HepG2 (cell line): ENCODE measurements around the gene CFAP100. TPM values are rescaled to one million over a fixed set of nuclear protein-coding genes. Genes with fewer than 3 reads are reported as not detected.
A peak's percentile ranks its signal among the peaks of the same experiment; 100 is the strongest.

Experiments used
- ATAC-seq: fragments of 200-7000 bp; cut with Tn5 transposase; 3 replicates; pipeline ENCODE4 v1.9.1; 2020; ENCODE audit warnings: mild to moderate bottlenecking, moderate library complexity
- BruUV-seq: library from RNA; stranded (reverse); fragments of 400-500 nt; replicated peaks from 2 replicates; lab custom pipeline; 2021; lab: Mats Ljungman, UMichigan
- CTCF ChIA-PET: fragments of 300-600 bp; formaldehyde crosslinking; extraction: SDS; loops from one replicate; lab custom pipeline; 2021; ENCODE audit warnings: low total read pairs, inconsistent platforms, low intra/inter-chr PET ratio; lab: Yijun Ruan, JAX
- POLR2A ChIA-PET: fragments of 350-600 bp; sonication (Branson Sonifier 250); formaldehyde crosslinking; loops from one replicate; lab custom pipeline; 2020; ENCODE audit warnings: antibody characterized with exemption, inconsistent platforms; lab: Yijun Ruan, JAX
- DNase-seq: peaks from one replicate; pipeline ENCODE4 v3.0.0-alpha.2; 2015; ENCODE audit warnings: low spot score
- FAIRE-seq: peaks from 3 replicates; lab custom pipeline; 2011; peaks lifted over from hg19 to GRCh38; lab: Jason Lieb, UNC
- H2AFZ ChIP-seq: one replicate; pipeline ENCODE4 v1.6.1; 2011; ENCODE audit warnings: low read length, inconsistent platforms
- H3K27ac ChIP-seq: fragments of 300-600 bp; 3 replicates; pipeline ENCODE4 v1.8.0; 2011; ENCODE audit warnings: mixed run types, mild to moderate bottlenecking, mixed read lengths, low read length, inconsistent platforms; ENCODE audit not compliant: insufficient read depth; ENCODE audit errors: extremely low read length
- H3K27me3 ChIP-seq, 2 experiments: fragments of 200-600 bp in 1 of 2; 2 replicates in 1 of 2; 3 replicates in 1 of 2; pipeline versions ENCODE4 v1.6.0 to v1.8.0; 2011; ENCODE audit warnings: low read length in 2 of 2, mild to moderate bottlenecking in 2 of 2, moderate library complexity in 2 of 2, inconsistent platforms in 1 of 2; ENCODE audit not compliant: insufficient read depth in 2 of 2, control insufficient read depth in 1 of 2
- H3K36me3 ChIP-seq, 2 experiments: fragments of 200-600 bp in 1 of 2; replicated peaks in 1 of 2; 2 replicates in 1 of 2; 3 replicates in 1 of 2; pipeline versions ENCODE4 v1.5.1 to v1.8.0; 2011; ENCODE audit warnings: low read length in 2 of 2, inconsistent platforms in 1 of 2; ENCODE audit not compliant: insufficient read depth in 2 of 2, control insufficient read depth in 1 of 2
- H3K4me1 ChIP-seq: 2 replicates; pipeline ENCODE4 v1.5.1; 2012; ENCODE audit warnings: low read length, inconsistent platforms; ENCODE audit not compliant: insufficient read depth
- H3K4me2 ChIP-seq: 2 replicates; pipeline ENCODE4 v1.6.0; 2011; ENCODE audit warnings: low read depth, low read length, inconsistent platforms
- H3K4me3 ChIP-seq, 3 experiments: fragments of 200-600 bp in 1 of 3; sonication (generic), shearing (Covaris generic) in 1 of 3; replicated peaks in 1 of 3; 2 replicates each; pipeline ENCODE4 v1.5.1; 2011 to 2016; ENCODE audit warnings: low read length in 3 of 3, inconsistent platforms in 2 of 3, low read depth in 2 of 3, mild to moderate bottlenecking in 2 of 3, control low read depth in 1 of 3, mixed read lengths in 1 of 3; ENCODE audit not compliant: insufficient read depth in 1 of 3
- H3K79me2 ChIP-seq: one replicate; pipeline ENCODE4 v1.6.1; 2011; ENCODE audit warnings: low read length, inconsistent platforms; ENCODE audit not compliant: insufficient read depth
- H3K9ac ChIP-seq: 2 replicates; pipeline ENCODE4 v1.6.0; 2011; ENCODE audit warnings: mild to moderate bottlenecking, low read depth, low read length, inconsistent platforms; ENCODE audit not compliant: insufficient read depth
- H3K9me3 ChIP-seq: 2 replicates; pipeline ENCODE4 v1.5.1; 2012; ENCODE audit warnings: mild to moderate bottlenecking, low read length
- H4K20me1 ChIP-seq: 2 replicates; pipeline ENCODE4 v1.6.0; 2011; ENCODE audit warnings: inconsistent platforms, mild to moderate bottlenecking, low read length, moderate library complexity; ENCODE audit not compliant: insufficient read depth
- ATF7 ChIP-seq, 2 experiments: fragments of 450-650 bp in 1 of 2; sonication (generic) in 1 of 2; formaldehyde crosslinking in 1 of 2; IDR thresholded peaks; 2 replicates each; pipeline versions ENCODE4 v1.4.0 to v1.6.1; 2016 to 2020; ENCODE audit warnings: antibody characterized with exemption in 1 of 2, mild to moderate bottlenecking in 1 of 2, missing genetic modification reagents in 1 of 2
- ELK4 ChIP-seq: sonication (generic); formaldehyde crosslinking; IDR thresholded peaks from 2 replicates; pipeline ENCODE4 v1.9.0; 2021; ENCODE audit warnings: missing genetic modification reagents, borderline replicate concordance
- ISX ChIP-seq: sonication (generic); formaldehyde crosslinking; conservative IDR thresholded peaks from 2 replicates; pipeline ENCODE4 v1.5.0; 2020; ENCODE audit warnings: missing genetic modification reagents
- KMT2A ChIP-seq: sonication (generic); formaldehyde crosslinking; IDR thresholded peaks from 2 replicates; pipeline ENCODE4 v1.4.0; 2020; ENCODE audit warnings: missing genetic modification reagents
- NCOA2 ChIP-seq: sonication (generic); formaldehyde crosslinking; IDR thresholded peaks from 2 replicates; pipeline ENCODE4 v1.8.0; 2022; ENCODE audit warnings: inconsistent platforms
- PLRG1 ChIP-seq: fragments of 450-650 bp; conservative IDR thresholded peaks from 2 replicates; pipeline ENCODE4 v1.6.1; 2016
- PRDM10 ChIP-seq: sonication (generic); formaldehyde crosslinking; IDR thresholded peaks from 2 replicates; pipeline ENCODE4 v1.4.0; 2020; ENCODE audit warnings: low read depth, missing genetic modification reagents
- ZBTB14 ChIP-seq: sonication (generic); formaldehyde crosslinking; IDR thresholded peaks from 2 replicates; pipeline ENCODE4 v1.4.0; 2020; ENCODE audit warnings: missing genetic modification reagents
- ZMYM4 ChIP-seq: sonication (generic); formaldehyde crosslinking; IDR thresholded peaks from 2 replicates; pipeline ENCODE4 v1.8.1; 2023; ENCODE audit warnings: mild to moderate bottlenecking, missing genetic modification reagents
- ZNF12 ChIP-seq: sonication (generic); formaldehyde crosslinking; IDR thresholded peaks from 2 replicates; pipeline ENCODE4 v1.5.0; 2020; ENCODE audit warnings: missing genetic modification reagents
- ZNF138 ChIP-seq: sonication (generic); formaldehyde crosslinking; IDR thresholded peaks from 2 replicates; pipeline ENCODE4 v1.5.0; 2020; ENCODE audit warnings: mild to moderate bottlenecking, low read depth, missing genetic modification reagents
- ZNF331 ChIP-seq: sonication (generic); formaldehyde crosslinking; IDR thresholded peaks from 2 replicates; pipeline ENCODE4 v1.4.0; 2020; ENCODE audit warnings: missing genetic modification reagents
- ZNF34 ChIP-seq: sonication (generic); formaldehyde crosslinking; IDR thresholded peaks from 2 replicates; pipeline ENCODE4 v1.4.0; 2020; ENCODE audit warnings: mild to moderate bottlenecking, missing genetic modification reagents, borderline replicate concordance
- ZNF484 ChIP-seq: sonication (generic); formaldehyde crosslinking; IDR thresholded peaks from 2 replicates; pipeline ENCODE4 v1.5.1; 2020; ENCODE audit warnings: mild to moderate bottlenecking, low read depth, missing genetic modification reagents, borderline replicate concordance
- ZNF691 ChIP-seq: sonication (generic); formaldehyde crosslinking; IDR thresholded peaks from 2 replicates; pipeline ENCODE4 v1.4.0; 2020; ENCODE audit warnings: missing genetic modification reagents, low read depth, mild to moderate bottlenecking, borderline replicate concordance
- ZNF740 ChIP-seq: sonication (generic); formaldehyde crosslinking; IDR thresholded peaks from 2 replicates; pipeline ENCODE4 v1.4.0; 2020; ENCODE audit warnings: missing genetic modification reagents
- WGBS: methylation state at CpG from one replicate; pipeline ENCODE4 v1.1.6; 2017; ENCODE audit warnings: low lambda C conversion rate; 5-methylcytosine and 5-hydroxymethylcytosine counted together
- in situ Hi-C: cut with HindIII; loops from 2 replicates; pipeline ENCODE4 v1.10.0; 2017; ENCODE audit warnings: low pct_unique_long_range_greater_than_20kb; ENCODE audit not compliant: extremely low pct_ligation_motif_present
- intact Hi-C: fragments of 100-400 bp; cut with micrococcal nuclease; formaldehyde crosslinking; loops from one replicate; pipeline ENCODE4 v1.10.0; 2022; ENCODE audit not compliant: unreplicated experiment
- polyA plus RNA-seq, 8 experiments: library from polyadenylated mRNA; depleted of rRNA in 3 of 8; stranded (reverse) in 7 of 8; unstranded in 1 of 8; fragments of >200 nt; fragmentation: Illumina TruSeq in 4 of 8; extraction: Trizol in 4 of 8; gene quantifications; 2 replicates each; pipeline versions ENCODE4 v1.2.1 to v1.2.3, GENCODE V29; 2011 to 2016; ENCODE audit warnings: low read depth in 4 of 8, missing spikeins in 1 of 8, mixed read lengths in 1 of 8; ENCODE audit not compliant: insufficient read depth in 1 of 8
- total RNA-seq, 5 experiments: library from RNA; depleted of rRNA; stranded (reverse); fragments of >200 nt; fragmentation: Illumina TruSeq; extraction: Trizol; gene quantifications; 2 replicates each; pipeline ENCODE4 v1.2.3, GENCODE V29; 2016; ENCODE audit warnings: low read depth in 1 of 5

CFAP100 gene
- total and polyA plus RNA-seq, 2 of the 13 experiments (the other 11 are each of a cell fraction or from before 2014, with no cell fraction given): 0.32 TPM; not detected in 1

- no peak for TF ChIP-seq ZMYM4 (CRISPR knock-in tag)
- no peak for TF ChIP-seq ZNF34 (CRISPR knock-in tag)
- TF ChIP-seq, all 625 proteins: peak for 0
Observed at GRCh38 chr3:126369490-126369889, 25.2 kb upstream of the CFAP100 start (continued).

GRCh38 chr3:126370055-126370454, 24.7 kb upstream of the CFAP100 start:
- DNase-seq: no peak
- Histone ChIP-seq H2AFZ (no peak overlapping the region), H3K4me1 (peaks cover 82% of the 10 kb centered on the region), H3K27me3 (peaks cover 2 to 16% of the 10 kb centered on the region in 2 experiments; a peak in 4 of 5 replicates), H3K9me3 (no peaks in the 10 kb centered on the region), H3K4me2 (peak overlapping the region; percentile 14), H4K20me1 (no peaks in the 10 kb centered on the region), H3K79me2 (no peaks in the 10 kb centered on the region), H3K9ac (no peak overlapping the region), H3K27ac (no peak overlapping the region), H3K36me3 (no peaks in the 10 kb centered on the region), H3K4me3 (no peak overlapping the region)
- ATAC-seq: peak; percentile 11; the same call in 2 of the 3 replicates
- POLR2A ChIA-PET: no interaction called here
- no peak for FAIRE-seq
- WGBS: 7% methylated on average over 3 of the region's 4 CpGs
- no TSS peak for BruUV-seq
- intact Hi-C loops: no loop called here
- CTCF ChIA-PET: interaction anchor here (1.0 kb wide), 1 partner anchor 19 kb away, joined by 5 read pairs; no protein-coding TSS in a partner anchor
- in situ Hi-C loops: loop anchor here (25.0 kb wide), 1 partner anchor 233 kb away; no protein-coding TSS in a partner anchor
- TF ChIP-seq KMT2A (no peak), ZNF740 (CRISPR knock-in tag) (no peak), PRDM10 (no peak), ATF7 (IDR thresholded peaks at IDR 0.05) (no peak), ATF7 (CRISPR knock-in tag; IDR thresholded peaks at IDR 0.05) (no peak), ISX (no peak), ZBTB14 (CRISPR knock-in tag) (no peak), ELK4 (CRISPR knock-in tag) (no peak), ZNF331 (CRISPR knock-in tag) (no peak), ZNF691 (no peak), ZNF12 (CRISPR knock-in tag) (no peak), NCOA2 (no peak), ZNF484 (no peak), PLRG1 (no peak), ZNF138 (CRISPR knock-in tag) (no peak)
